HG02759 (cell line): Measurements from ENCODE around the gene UBE2I.

ENCODE experiments used
- ATAC-seq: cut with Tn5 transposase; IDR thresholded peaks from one replicate; pipeline ENCODE4 v1.9.1; 2021; ENCODE audit warnings: mild to moderate bottlenecking, moderate library complexity; ENCODE audit not compliant: unreplicated experiment

Gene UBE2I

DNA sequence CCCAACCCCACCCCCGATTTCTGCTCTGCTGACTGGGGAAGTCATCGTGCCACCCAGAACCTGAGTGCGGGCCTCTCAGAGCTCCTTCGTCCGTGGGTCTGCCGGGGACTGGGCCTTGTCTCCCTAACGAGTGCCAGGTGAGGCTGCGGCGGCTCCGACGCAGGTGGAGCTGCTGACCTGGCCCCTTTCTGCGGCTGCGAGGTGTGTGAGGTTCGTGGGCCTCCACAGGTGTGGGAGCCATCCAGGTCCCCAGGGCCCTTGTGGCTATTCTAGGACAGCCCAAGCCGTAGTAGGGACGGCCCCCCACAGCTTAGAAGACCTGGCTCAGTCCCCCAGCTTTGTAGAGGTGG lies 3.0 kb downstream of the UBE2I start:
- ATAC-seq, result no peak

DNA sequence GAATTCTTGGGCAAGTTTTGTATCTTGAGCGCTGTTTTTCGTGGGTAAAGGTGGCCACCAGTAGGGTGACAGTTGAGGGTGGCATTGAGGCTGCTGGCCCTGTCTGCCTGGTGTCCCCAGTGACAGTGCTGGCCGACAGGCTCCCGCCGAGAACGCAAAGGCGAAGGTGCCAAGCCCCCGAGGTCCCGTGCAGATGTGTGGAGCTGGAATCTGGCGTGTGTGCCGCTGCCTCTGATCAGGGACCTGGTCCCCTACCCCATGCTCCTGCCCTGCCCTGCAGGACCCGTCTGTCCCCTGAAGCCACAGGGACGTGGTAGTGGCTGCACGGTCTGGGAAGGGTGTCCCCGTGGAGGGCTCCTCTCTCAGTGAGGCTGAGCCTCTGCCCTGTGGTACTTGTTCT lies 3.5 kb downstream of the UBE2I start:
- ATAC-seq, result no peak

DNA sequence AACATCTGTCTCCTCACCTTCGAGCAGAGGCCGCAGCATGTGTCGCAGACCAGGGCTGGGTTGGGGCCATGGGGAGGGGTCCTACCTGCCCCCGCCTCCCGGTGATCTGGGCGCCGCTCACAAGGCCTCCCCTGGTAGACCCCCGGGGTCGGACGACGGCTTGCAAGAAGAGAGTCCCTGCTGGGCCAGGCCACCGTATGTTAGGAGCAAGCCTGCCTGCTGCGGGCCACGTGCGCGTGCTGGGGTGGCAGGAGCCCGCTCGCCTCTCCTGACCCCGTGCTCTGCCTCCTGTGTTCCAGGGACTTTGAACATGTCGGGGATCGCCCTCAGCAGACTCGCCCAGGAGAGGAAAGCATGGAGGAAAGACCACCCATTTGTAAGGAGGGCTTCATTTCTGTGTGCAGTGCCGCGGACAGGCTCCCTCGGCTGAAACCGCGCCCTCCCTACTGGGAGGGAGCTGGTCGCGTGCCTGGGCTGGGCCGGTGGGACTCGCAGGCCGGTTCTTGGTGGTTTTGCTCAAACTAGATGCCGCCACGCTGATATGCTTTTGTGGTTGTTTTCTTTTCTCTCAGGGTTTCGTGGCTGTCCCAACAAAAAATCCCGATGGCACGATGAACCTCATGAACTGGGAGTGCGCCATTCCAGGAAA lies 4.4 kb downstream of the UBE2I start:
- no peak for ATAC-seq

DNA sequence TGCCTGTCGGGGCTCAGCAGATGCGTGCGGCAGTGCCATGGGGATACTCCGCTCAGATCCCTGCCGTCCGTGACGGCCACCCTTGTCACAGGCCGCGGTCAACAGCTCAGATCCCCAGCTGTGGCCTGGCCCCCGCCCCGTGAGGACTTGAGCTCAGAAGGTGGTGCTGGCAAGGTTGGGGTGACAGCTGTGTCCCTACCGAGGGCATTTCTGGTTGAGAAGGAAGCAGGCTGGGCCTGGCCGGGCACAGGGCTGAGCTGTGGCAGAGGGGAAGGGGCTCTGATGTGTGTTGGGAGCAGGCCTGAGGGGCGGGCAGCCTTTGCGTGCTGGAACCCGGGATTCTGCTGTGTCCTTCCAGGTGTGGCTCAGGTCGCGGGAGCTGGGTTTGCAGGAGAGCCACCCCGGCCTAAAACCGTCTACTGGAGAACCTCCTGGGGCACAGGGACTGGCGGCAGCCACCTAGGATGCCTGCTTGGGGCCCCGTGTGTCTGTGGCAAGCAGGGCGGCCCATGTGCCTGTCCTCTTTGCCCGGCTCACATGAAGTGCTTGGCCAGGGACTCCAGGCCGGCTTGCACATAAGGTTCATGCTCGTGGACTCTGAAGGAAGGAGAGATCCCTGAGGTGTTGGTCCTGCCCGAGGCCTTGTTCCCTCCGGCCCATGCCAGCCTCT lies 5.1 kb downstream of the UBE2I start:
- no peak for ATAC-seq

DNA sequence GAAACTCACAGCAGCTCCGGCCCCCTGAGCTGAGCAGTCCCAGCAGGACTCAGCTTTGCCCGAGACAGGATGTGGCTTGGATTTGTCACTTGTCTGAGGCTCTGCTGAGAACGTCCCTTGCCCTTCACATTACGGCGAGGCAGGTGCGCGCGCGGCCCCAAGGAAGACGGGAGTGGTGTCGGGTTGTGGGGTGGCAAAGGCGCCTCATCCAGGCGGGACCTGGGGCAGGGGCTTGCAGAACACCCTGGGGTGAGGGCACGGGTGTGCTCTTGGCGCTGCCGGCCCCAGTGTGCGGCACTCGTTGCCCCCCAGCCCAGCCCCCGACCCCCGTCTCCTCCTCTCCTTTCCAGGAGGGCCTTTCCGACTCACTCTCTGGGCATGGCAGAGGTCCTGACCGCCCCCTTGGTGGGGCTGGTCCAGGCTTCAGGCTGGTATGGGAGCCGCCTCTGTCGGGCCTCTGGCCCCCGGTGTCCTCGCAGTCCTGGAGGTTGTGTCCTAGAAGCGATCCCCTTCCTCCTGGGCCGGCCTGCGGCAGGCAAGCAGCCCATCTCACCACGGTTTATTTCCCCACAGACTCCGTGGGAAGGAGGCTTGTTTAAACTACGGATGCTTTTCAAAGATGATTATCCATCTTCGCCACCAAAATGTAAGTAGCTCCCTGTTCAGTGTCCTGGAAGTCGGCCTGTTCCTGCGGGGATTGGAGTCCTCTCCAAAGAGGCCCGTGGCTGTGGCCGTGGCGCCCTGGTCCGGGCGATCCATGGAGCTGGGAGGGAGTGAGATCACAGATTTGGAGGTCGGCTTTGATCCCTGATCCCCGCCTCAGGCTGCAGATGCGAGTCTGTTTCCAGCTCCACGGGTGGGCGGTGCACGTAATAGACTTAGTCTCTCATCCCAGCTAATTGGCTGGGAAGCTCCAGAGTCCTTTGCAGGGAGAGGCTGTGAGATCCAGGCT lies 5.9 kb downstream of the UBE2I start:
- ATAC-seq, result no peak

DNA sequence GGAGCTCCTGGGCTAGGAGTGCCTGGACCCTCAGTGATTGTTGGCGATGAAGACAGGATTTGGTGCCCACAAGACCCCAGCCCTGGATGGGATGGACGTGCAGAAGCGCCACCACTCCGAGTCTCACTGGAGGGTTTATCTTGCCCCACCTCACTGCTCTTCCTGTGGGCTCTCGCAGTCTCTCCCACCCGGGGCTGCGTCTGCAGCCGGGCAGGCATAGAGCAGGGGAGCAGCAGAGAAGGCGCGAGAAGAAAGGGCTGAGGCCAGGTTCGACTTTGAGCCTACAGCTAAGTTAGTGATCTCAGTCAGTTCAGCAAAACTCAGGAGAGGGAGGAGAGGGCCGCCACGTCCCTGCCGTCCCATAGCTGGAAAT lies 6.6 kb downstream of the UBE2I start:
- no peak for ATAC-seq

DNA sequence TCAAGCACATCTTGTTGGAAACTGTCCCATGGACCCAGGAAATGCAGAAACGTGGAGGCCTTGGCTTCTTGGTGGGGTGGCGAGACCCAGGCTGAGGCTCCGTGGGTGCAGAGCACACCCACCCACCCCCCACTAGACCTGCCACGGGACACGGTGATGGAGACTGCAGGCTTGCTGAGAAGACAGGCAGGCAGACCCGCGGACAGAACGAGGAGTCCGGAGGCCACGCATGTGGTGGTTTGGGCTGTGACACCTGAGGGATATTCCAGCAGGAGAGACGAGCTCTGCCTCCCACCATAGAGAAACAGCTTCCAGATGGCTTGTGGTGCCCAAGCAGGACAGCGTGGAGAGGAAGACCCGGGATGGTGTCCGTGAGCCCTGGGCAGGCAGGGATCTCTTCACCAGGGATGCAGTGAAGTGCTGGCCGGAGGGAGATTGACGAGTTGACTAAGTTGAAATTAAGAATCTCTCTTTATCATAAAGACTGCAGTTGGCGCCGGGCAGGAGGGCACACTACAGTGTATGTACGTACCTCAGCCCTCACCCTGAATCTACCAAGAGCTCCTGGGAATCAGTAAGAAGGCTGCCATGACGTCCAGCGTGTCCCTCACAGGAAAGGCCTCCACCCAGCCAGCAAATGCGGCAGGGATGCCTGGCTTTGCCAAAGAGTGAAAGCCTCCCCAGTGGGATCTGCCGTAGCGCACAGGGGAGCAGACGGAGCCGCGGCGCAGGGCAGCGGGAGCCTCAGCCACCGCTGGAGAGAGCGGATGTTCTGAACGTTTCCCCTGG lies 8.2 kb downstream of the UBE2I start:
- ATAC-seq, result no peak

DNA sequence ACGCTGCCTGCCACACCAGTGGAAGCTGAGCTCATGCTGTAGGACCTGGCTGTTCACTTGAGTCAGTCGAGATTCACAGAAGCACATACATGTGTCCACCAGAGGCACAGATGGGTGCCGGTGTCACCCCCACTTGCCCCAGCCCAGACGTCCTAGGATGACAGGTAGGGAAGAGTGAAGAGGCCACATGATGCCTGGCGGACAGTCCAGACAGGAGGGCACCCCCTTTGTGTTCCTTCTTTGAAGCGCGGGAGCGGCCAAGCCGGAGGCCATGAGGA lies 8.8 kb downstream of the UBE2I start:
- no peak for ATAC-seq

DNA sequence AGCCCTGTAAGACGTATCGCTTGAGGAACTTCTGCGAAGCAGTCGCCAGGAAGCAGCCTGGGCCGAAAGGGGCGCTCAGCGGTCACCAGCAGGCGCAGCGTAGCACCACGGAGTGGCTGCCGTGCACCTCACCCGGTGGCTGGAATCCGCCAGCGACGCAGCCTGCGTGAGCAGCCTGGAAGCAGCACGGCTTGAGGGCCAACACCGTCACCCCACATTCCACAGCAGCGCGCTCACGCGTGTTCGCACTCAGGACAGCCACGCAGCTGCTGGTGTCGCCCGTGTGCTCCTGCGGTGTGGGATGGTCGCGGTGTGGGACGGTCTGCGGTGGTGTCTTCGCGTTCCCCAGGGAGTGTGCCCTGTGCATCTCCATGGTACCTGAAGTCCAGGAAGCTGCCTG lies 9.6 kb downstream of the UBE2I start:
- ATAC-seq, result no peak

DNA sequence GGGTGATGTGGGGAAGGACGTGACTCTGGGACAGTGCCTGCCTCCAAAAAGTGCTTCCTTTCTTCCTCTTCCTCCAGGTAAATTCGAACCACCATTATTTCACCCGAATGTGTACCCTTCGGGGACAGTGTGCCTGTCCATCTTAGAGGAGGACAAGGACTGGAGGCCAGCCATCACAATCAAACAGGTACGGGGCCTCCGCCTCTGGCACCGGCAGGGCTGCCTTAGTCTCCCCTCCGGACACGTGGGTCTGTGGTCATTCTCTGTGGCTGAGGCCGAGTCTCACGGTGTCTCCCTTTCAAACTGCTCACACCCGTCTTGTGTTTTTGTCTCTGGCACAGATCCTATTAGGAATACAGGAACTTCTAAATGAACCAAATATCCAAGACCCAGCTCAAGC lies 10.7 kb downstream of the UBE2I start:
- no peak for ATAC-seq

DNA sequence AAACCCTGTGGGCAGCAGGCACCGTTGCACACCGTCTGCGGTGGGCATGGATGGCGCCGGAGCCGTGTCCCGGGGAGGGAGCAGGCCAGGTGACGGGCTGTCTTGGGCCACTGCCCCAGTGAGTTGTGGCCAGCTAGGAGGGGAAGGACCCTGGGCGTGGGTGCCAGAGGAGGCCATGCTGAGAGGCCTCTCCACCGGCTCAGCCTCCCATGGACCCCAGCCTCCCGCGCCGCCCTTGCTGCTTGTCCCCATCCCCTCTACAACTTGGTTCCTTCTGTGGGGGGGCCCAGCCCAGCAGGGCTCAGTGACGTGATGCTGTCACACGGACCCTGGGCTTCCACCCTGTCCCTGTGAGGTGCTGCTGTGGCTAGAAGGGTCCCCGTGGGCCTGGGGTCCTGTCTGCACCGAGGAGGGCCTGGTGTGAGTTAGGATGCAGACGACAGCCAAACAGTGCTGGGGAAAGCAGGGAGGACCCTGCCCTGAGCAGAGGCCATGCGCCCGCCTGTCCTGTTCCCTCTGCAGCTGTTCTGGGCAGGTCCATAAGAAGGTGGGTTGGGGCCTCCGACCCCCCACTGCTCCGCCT lies 11.3 kb downstream of the UBE2I start:
- no peak for ATAC-seq

DNA sequence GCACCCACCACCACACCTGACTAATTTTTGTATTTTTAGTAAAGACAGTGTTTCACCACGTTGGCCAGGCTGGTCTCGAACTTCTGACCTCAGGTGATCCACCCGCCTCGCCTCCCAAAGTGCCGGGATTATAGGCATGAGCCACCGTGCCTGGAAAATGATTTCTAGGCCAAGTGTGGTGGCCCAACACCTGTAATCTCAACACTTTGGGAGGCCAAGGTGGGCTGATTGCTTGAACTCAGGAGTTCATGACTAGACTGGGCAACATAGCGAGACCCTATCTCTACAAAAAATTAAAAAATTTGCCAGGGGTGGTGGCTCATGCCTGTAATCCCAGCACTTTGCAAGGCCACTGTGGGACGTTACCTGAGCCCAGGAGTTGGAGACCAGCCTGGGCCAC lies 13.0 kb downstream of the UBE2I start:
- no peak for ATAC-seq

DNA sequence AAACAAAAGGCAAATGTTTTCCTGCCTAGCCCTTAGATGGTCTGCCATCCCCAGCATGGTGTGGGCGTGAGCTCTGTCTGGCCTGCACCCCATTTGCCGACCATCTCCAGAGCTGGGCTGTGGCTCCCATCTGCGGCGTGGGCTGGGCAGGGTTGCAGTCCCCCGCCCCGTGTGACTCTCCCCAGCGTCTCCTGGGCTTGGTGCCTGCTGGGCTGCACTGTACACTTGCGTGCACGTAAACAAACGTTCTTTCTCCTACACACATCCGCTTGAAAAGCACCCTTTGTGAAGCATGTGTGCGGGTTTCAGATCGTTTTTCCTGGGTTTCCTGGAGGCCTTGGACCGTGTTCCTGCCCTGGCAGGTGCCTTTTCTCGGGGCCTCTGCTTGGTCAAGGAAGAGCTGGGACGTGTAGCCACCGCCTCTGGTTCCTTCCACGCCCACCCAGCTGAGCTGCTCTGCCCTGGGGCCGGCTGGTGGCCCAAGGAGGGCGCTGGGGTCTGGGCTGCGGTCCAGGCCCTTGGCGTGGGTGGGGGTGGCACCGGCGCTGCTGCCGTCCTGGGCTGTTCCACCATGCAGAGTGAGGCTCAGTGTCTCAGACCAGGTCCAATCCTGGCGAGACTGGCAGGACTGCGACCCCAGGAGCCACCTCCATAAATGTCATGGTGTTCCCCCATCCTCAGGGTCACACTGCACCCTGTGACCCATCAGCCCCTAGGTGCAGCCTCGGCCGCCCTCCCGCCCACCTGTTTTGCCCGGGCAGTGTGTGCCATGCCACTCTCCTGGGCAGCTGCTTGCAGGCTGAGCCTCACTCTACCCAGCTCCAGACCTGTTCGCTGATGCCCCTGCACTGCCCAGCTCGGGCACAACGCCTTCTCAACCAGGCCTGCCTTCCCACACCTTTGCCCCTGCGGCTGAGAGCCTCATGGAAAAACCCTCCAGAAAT lies 14.1 kb downstream of the UBE2I start:
- no peak for ATAC-seq

DNA sequence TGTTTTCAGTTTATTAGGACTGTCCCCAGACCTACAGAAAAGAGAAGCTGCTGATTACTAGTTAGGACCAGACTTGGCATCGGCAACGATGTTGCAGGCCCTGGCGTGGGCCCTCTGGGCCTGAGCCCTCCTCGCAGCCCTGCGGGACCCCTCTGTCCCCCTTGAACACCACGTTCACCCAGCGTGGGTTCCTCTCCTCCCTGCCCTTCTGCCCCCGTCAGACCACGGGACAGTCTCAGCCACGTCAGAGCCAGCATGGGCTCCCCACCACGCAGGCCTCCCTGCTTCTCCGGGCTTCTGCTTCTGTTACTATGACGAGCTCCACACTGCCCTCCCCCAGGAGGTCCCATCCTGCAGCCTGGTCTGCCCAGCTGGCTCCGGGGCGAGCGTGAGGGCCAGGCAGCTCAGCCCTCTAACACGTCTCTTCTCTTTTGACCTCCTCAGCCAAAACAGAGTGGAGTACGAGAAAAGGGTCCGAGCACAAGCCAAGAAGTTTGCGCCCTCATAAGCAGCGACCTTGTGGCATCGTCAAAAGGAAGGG lies 14.9 kb downstream of the UBE2I start:
- ATAC-seq, result no peak

DNA sequence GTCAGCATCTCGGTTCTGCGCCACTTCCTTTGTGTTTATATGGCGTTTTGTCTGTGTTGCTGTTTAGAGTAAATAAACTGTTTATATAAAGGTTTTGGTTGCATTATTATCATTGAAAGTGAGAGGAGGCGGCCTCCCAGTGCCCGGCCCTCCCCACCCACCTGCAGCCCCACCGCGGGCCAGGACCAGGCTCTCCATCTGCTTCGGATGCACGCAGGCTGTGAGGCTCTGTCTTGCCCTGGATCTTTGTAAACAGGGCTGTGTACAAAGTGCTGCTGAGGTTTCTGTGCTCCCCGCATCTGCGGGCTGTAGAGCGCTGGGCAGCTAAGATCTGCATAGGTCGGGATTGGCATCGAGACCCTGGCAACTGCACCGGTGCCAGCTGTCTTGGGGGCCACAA lies 15.8 kb downstream of the UBE2I start:
- ATAC-seq, result no peak

DNA sequence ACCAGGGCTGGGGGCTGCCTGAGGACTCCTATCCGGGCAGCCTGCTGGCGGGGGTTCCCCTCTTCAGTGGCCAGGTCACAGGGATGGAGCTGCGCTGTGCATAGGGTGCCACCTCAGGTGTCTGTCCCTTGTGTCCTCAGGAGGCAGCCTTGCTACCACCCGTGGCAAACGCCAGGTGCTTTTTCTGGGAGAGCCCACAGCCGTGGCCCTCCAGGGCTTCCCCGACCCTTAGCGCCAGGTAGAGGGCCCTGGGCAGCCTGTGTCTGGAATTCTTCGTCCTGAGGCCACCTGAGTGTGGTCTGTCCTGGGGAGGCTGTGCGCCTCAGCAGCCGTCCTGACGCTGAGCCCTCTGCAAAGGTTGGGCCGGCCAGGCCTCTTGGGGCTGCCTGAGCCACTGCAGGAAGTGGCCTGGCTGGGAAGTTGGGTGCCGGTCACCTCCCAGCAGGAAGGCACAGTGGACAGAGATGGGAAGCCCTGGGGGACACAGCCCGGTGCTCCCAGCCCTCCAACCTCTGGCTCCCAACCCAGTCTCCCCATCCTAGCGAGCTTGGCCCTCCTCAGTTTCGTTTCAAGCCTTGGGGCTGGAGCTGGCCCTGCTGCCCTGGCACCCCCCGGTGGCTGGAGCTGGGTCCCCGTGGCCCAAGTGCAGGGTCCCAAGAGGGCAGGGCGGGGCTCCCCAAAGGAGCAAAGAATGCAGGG lies 16.4 kb downstream of the UBE2I start:
- ATAC-seq, result no peak

DNA sequence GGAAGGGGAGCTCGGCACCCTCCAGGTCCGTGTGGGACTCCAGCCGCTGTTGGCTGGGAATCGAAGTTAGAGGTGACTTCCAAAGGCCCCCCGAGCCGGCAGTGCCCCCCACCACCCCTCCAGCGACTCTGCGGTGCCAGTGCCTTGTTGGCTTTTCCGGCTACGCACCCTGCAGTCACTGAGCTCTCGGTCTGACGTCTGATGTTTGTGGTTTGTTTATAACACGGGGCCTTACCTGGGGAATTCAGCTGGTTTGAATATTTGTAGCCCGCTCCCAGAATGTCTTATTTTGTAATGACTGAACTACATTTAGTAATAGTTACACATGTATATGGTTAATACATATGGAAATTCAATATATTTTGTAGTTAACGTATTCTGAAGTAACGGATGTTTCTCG lies 17.0 kb downstream of the UBE2I start:
- no peak for ATAC-seq

DNA sequence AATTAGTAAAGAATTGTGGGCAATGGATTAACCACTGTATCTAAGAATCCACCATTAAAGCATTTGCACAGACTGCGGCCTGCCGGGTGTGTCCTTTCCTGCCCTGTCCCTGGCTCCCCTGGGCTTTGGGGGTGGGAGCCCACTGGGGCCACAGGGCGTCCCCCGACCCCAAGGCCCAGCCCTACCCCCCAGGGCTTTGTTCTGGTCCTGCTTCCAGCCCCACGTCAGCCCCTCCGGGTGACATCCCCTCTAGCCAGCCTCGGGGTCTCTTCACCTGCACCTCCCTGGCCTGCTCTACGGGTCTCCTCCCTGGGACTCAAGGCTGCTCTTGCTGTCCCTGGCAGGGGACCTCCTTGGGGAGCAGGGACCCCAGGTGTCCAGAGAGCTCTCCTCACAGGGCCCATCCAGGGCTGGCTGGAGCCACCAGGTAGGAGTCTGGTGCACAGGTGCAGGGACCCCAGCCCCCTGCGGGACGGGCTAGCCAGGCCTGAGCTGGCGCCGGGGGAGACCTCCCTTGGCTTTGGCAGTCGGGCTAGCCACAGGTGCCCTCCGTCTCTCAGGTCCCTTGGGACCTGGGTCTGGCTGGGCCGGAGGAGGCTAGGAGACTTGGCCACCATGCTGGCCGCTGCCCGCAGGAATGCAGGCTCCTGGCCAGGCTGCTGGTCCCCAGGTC lies 17.6 kb downstream of the UBE2I start:
- ATAC-seq, result no peak

DNA sequence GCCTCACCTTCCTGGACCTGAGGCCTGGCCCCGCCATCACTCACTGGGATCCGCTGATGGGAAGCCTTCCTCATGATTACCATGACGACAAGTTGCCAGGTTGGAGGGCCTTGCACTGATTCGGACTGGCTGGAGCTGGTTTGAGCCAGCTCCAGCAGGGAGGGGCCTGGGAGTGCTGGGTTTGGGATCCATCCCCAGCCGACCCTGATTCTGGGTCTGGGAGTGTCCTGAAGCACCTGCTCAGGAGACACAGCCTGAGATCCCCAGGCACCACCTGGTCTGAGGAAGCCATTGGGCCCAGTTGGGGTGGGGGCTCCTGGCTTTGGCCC lies 18.1 kb downstream of the UBE2I start:
- no peak for ATAC-seq
